GM23338 (cell line): ENCODE measurements around the gene C3orf22. TPM values are rescaled to one million over a fixed set of nuclear protein-coding genes. Genes with fewer than 3 reads are reported as not detected.

Source experiments
- ATAC-seq: fragments of 200-7000 bp; cut with Tn5 transposase; 3 replicates; pipeline ENCODE4 v1.9.1; 2020
- DNase-seq: peaks from one replicate; pipeline ENCODE4 v3.0.0-alpha.2; 2015; ENCODE audit warnings: low spot score
- H2AFZ ChIP-seq: fragments of 200-600 bp; sonication (generic); 2 replicates; pipeline ENCODE4 v1.8.0; 2016; ENCODE audit warnings: antibody characterized with exemption, mild to moderate bottlenecking, moderate library complexity
- H3F3A ChIP-seq: fragments of 200-600 bp; sonication (generic); replicated peaks from 2 replicates; pipeline ENCODE4 v1.8.0; 2017; ENCODE audit warnings: antibody characterized with exemption, mixed run types, low read depth
- H3K27ac ChIP-seq: fragments of 200-600 bp; sonication (generic); 2 replicates; pipeline ENCODE4 v1.6.1; 2016; ENCODE audit warnings: low read depth
- H3K27me3 ChIP-seq: fragments of 200-600 bp; sonication (generic); 2 replicates; pipeline ENCODE4 v1.8.0; 2016; ENCODE audit warnings: mild to moderate bottlenecking, mixed run types, moderate library complexity; ENCODE audit not compliant: insufficient read depth
- H3K36me3 ChIP-seq: fragments of 200-600 bp; sonication (generic); 2 replicates; pipeline ENCODE4 v1.8.0; 2016; ENCODE audit warnings: mild to moderate bottlenecking; ENCODE audit not compliant: insufficient read depth
- H3K4me1 ChIP-seq: fragments of 200-600 bp; sonication (generic); 2 replicates; pipeline ENCODE4 v1.8.0; 2016; ENCODE audit warnings: mild to moderate bottlenecking, moderate library complexity; ENCODE audit not compliant: insufficient read depth
- H3K4me2 ChIP-seq: fragments of 200-600 bp; sonication (generic); 2 replicates; pipeline ENCODE4 v1.7.1; 2017; ENCODE audit warnings: mixed run types
- H3K4me3 ChIP-seq: fragments of 200-600 bp; sonication (generic); 2 replicates; pipeline ENCODE4 v1.6.1; 2016; ENCODE audit warnings: mixed run types
- H3K79me2 ChIP-seq: fragments of 200-600 bp; sonication (generic); replicated peaks from 2 replicates; pipeline ENCODE4 v1.8.0; 2017; ENCODE audit warnings: mild to moderate bottlenecking; ENCODE audit not compliant: insufficient read depth
- H3K9me2 ChIP-seq: fragments of 200-600 bp; sonication (generic); 2 replicates; pipeline ENCODE4 v1.8.0; 2017; ENCODE audit not compliant: insufficient read depth
- H4K20me1 ChIP-seq: fragments of 200-600 bp; sonication (generic); replicated peaks from 2 replicates; pipeline ENCODE4 v1.8.0; 2017; ENCODE audit warnings: mild to moderate bottlenecking; ENCODE audit not compliant: insufficient read depth
- H3K27ac Mint-ChIP-seq: 2 replicates; pipeline ENCODE4 v1.8.0; 2020; ENCODE audit warnings: inconsistent platforms, mild to moderate bottlenecking, moderate library complexity, mixed read lengths
- H3K27me3 Mint-ChIP-seq: 3 replicates; pipeline ENCODE4 v1.8.0; 2022; ENCODE audit warnings: low read depth, mild to moderate bottlenecking, moderate library complexity, mixed read lengths, inconsistent platforms; ENCODE audit not compliant: insufficient read depth, poor library complexity
- H3K36me3 Mint-ChIP-seq: 3 replicates; pipeline ENCODE4 v1.8.0; 2021; ENCODE audit warnings: low read depth, mild to moderate bottlenecking, inconsistent platforms, moderate library complexity, mixed read lengths
- H3K4me1 Mint-ChIP-seq: 3 replicates; pipeline ENCODE4 v1.8.0; 2020; ENCODE audit warnings: mild to moderate bottlenecking, inconsistent platforms, mixed read lengths
- H3K4me3 Mint-ChIP-seq: 3 replicates; pipeline ENCODE4 v1.8.0; 2021; ENCODE audit warnings: moderate library complexity, mild to moderate bottlenecking, inconsistent platforms, mixed read lengths
- H3K9me3 Mint-ChIP-seq: 3 replicates; pipeline ENCODE4 v1.8.0; 2020; ENCODE audit warnings: moderate library complexity, mild to moderate bottlenecking, inconsistent platforms, mixed read lengths
- CTCF ChIP-seq, 2 experiments: fragments of 200-600 bp in 1 of 2; sonication (generic) in 1 of 2; conservative IDR thresholded peaks; 2 replicates each; pipeline versions ENCODE4 v1.5.1 to v1.6.1; 2016 to 2017; ENCODE audit warnings: antibody characterized with exemption in 2 of 2, low read depth in 2 of 2, mild to moderate bottlenecking in 2 of 2, moderate library complexity in 1 of 2
- ETS1 ChIP-seq: IDR thresholded peaks from 2 replicates; pipeline ENCODE4 v1.6.1; 2016; ENCODE audit warnings: antibody characterized with exemption
- EZH2 ChIP-seq: fragments of 200-600 bp; sonication (generic); IDR thresholded peaks from one replicate; pipeline ENCODE4 v1.8.0; 2017; ENCODE audit warnings: antibody characterized with exemption, mild to moderate bottlenecking, low read depth; ENCODE audit not compliant: unreplicated experiment
- EZH2phosphoT487 ChIP-seq: fragments of 200-600 bp; sonication (generic); IDR thresholded peaks from one replicate; pipeline ENCODE4 v1.8.1; 2018; ENCODE audit warnings: antibody characterized with exemption; ENCODE audit not compliant: unreplicated experiment
- JUNB ChIP-seq: IDR thresholded peaks from one replicate; pipeline ENCODE4 v1.6.1; 2016; ENCODE audit warnings: antibody characterized with exemption; ENCODE audit not compliant: unreplicated experiment
- NANOG ChIP-seq: IDR thresholded peaks from 2 replicates; pipeline ENCODE4 v1.6.1; 2016; ENCODE audit warnings: antibody characterized with exemption, borderline replicate concordance
- POLR2AphosphoS5 ChIP-seq: IDR thresholded peaks from 2 replicates; pipeline ENCODE4 v1.6.1; 2016; ENCODE audit warnings: antibody characterized with exemption, low read depth
- REST ChIP-seq: IDR thresholded peaks from one replicate; pipeline ENCODE4 v1.6.1; 2018; ENCODE audit warnings: antibody characterized with exemption; ENCODE audit not compliant: unreplicated experiment
- ZNF114 ChIP-seq: fragments of 250-450 bp; sonication (Bioruptor Pico); IDR thresholded peaks from 2 replicates; pipeline ENCODE4 v1.5.0; 2020; ENCODE audit warnings: mild to moderate bottlenecking, moderate library complexity
- ZNF462 ChIP-seq: fragments of 250-450 bp; sonication (Bioruptor Pico); IDR thresholded peaks from 2 replicates; pipeline ENCODE4 v1.5.0; 2020; ENCODE audit warnings: mild to moderate bottlenecking, moderate library complexity
- polyA plus RNA-seq: library from polyadenylated mRNA; unstranded; fragments of >200 nt; fragmentation: Nextera tagmentation; extraction: Ambion mirVana; gene quantifications from 2 replicates; pipeline ENCODE4 v1.2.1, GENCODE V29; 2016
- total RNA-seq: library from RNA; depleted of rRNA; stranded (reverse); fragments of >200 nt; shearing (Covaris generic); gene quantifications from 2 replicates; pipeline ENCODE4 v1.2.3, GENCODE V29; 2014

C3orf22 gene
- total and polyA plus RNA-seq, 2 experiments from 2014 or later, result not detected

- peaks cover 3% of the 10 kb centered on the region; the same call in 2 of the 3 replicates for H3K4me1 Mint-ChIP-seq
- H3K27ac ChIP-seq, result no peak overlapping the region
- no peak overlapping the region for H2AFZ ChIP-seq
- H3K79me2 ChIP-seq, result no peaks in the 10 kb centered on the region
- H3K36me3 Mint-ChIP-seq, result no peaks in the 10 kb centered on the region
- no peak overlapping the region for H3K4me3 ChIP-seq
- no peak overlapping the region for H3K4me3 Mint-ChIP-seq
- TF ChIP-seq ZNF462 (CRISPR knock-in tag), result no peak
- TF ChIP-seq EZH2phosphoT487, result no peak
- TF ChIP-seq EZH2, result no peak
- no peak for TF ChIP-seq ETS1
- TF ChIP-seq NANOG, result no peak
- peak; percentile 28 to 63; a peak in 3 of 4 replicates for TF ChIP-seq CTCF (conservative IDR thresholded peaks at IDR 0.05; ENCODE audit: low read depth in 2 of 2)
- TF ChIP-seq REST, result peak; percentile 39
- no peak for TF ChIP-seq POLR2AphosphoS5
- TF ChIP-seq JUNB, result no peak
- TF ChIP-seq ZNF114 (CRISPR knock-in tag), result no peak
- no peaks in the 10 kb centered on the region for H3K4me1 ChIP-seq
- H3K9me2 ChIP-seq, result no peaks in the 10 kb centered on the region
- no peak overlapping the region for H3K4me2 ChIP-seq
- H3K9me3 Mint-ChIP-seq, result no peaks in the 10 kb centered on the region
- H3K27me3 ChIP-seq, result no peaks in the 10 kb centered on the region
- H4K20me1 ChIP-seq, result no peaks in the 10 kb centered on the region
- H3K27me3 Mint-ChIP-seq, result peaks cover 4% of the 10 kb centered on the region
- H3F3A ChIP-seq, result no peaks in the 10 kb centered on the region
- ATAC-seq (peak; percentile 42), DNase-seq (no peak)
- H3K36me3 ChIP-seq, result no peaks in the 10 kb centered on the region
- H3K27ac Mint-ChIP-seq, result no peak overlapping the region
These were observed 28.3 kb downstream of the C3orf22 start for GRCh38 chr3:126530171-126531050.
